Measurements from ENCODE around the gene IGHMBP2.
A peak's percentile ranks its signal among the peaks of the same experiment; 100 is the strongest.
"Not testable (repeated sequence)": the region's sequence is repeated elsewhere in the genome, so short reads cannot be mapped to it uniquely, and the experiment has no call there.

Gene IGHMBP2

DNA sequence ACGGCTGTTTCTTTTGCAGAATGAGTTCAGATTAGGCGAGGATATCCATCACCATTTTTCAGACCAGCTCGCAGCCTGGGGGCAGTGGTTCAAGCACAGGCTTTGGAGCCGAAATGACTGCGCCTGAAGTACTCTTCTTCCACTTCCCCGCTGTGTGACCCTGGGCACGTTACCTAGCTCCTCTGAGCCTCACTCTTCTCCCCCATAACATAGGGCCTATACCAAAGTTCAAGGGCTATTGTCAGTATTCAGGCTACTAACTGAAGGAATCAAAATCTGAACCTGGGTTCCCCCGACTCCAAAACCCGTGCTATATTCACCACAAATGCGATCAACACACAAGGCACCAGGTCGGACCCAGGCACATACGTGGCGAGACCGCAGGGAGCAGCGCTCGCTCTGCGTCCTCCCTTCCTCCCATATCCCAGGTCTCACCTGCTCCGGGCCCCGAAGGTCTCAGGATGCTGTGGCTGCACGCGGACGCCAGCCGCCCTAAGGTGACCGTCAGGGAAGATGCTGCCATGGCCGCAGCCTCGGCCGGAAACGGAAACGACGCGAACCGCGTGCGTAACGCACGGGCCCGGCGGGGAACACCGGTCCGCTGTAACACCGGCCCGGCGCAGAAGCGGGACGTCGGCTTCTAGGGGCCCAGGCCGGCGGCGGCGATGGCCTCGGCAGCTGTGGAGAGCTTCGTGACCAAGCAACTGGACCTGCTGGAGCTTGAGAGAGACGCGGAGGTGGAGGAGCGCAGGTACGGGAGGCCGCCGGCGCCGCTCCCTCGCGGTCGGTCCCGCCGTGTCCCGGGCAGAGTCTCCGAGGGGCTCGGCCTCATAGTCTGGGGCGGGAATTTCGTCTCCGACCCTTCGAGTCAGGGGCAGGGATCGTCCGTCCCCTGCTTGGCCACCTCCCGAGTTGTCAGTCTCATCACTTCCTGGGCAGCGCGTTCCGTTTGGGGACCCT is at the start of gene IGHMBP2, which contains the start of gene MRPL21:
Gene IGHMBP2, plus strand, starts transcription at position 604 of the 960 bp plus-strand sequence. Its CDS starts 62 bp downstream, at position 666.
Gene MRPL21, minus strand, starts transcription at position 545 of the 960 bp plus-strand sequence. Its CDS starts 22 bp downstream, at position 523.
- no peaks in the 10 kb centered on the region for H3K9me2 ChIP-seq (replicated peaks; ENCODE audit: insufficient read depth, low read length)
- H4K20me1 ChIP-seq (ENCODE audit: low read depth, low read length): no peaks in the 10 kb centered on the region
- no peaks in the 10 kb centered on the region for H3K9me3 ChIP-seq (ENCODE audit: insufficient read depth, low read length)
- peak within 1 kb of the TSS; percentile 80 for H2AFZ ChIP-seq (ENCODE audit: low read depth, low read length, severe bottlenecking)
- peak within 1 kb of the TSS; percentile 86 for H3K9ac ChIP-seq (ENCODE audit: low read length)
- H3K4me3 ChIP-seq (ENCODE audit: insufficient read depth, low read length, poor library complexity, severe bottlenecking): peak within 1 kb of the TSS; percentile 90
- peaks cover 55% of the 10 kb centered on the region for H3K79me2 ChIP-seq (ENCODE audit: insufficient read depth, low read length)
- H3K4me2 ChIP-seq (ENCODE audit: low read depth, low read length, poor library complexity, severe bottlenecking): peak within 1 kb of the TSS; percentile 64
- H3K27ac ChIP-seq (ENCODE audit: low read depth, low read length): 0 out of 2 replicates have a peak within 1 kb of the TSS, but pooled peaks have one; percentile 34
- no peaks in the 10 kb centered on the region for H3F3A ChIP-seq (ENCODE audit: insufficient read depth)
- H3K27me3 ChIP-seq (ENCODE audit: low read length): no peaks in the 10 kb centered on the region
- no peaks in the 10 kb centered on the region for H3K36me3 ChIP-seq (ENCODE audit: low read length)
- TF ChIP-seq, protein P1, sequence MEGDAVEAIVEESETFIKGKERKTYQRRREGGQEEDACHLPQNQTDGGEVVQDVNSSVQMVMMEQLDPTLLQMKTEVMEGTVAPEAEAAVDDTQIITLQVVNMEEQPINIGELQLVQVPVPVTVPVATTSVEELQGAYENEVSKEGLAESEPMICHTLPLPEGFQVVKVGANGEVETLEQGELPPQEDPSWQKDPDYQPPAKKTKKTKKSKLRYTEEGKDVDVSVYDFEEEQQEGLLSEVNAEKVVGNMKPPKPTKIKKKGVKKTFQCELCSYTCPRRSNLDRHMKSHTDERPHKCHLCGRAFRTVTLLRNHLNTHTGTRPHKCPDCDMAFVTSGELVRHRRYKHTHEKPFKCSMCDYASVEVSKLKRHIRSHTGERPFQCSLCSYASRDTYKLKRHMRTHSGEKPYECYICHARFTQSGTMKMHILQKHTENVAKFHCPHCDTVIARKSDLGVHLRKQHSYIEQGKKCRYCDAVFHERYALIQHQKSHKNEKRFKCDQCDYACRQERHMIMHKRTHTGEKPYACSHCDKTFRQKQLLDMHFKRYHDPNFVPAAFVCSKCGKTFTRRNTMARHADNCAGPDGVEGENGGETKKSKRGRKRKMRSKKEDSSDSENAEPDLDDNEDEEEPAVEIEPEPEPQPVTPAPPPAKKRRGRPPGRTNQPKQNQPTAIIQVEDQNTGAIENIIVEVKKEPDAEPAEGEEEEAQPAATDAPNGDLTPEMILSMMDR (IDR thresholded peaks at IDR 0.05; ENCODE audit: insufficient read depth, low read length, poor library complexity, severe bottlenecking): no peak
- no peak for TF ChIP-seq EZH2phosphoT487 (conservative IDR thresholded peaks at IDR 0.05; ENCODE audit: low read length)

DNA sequence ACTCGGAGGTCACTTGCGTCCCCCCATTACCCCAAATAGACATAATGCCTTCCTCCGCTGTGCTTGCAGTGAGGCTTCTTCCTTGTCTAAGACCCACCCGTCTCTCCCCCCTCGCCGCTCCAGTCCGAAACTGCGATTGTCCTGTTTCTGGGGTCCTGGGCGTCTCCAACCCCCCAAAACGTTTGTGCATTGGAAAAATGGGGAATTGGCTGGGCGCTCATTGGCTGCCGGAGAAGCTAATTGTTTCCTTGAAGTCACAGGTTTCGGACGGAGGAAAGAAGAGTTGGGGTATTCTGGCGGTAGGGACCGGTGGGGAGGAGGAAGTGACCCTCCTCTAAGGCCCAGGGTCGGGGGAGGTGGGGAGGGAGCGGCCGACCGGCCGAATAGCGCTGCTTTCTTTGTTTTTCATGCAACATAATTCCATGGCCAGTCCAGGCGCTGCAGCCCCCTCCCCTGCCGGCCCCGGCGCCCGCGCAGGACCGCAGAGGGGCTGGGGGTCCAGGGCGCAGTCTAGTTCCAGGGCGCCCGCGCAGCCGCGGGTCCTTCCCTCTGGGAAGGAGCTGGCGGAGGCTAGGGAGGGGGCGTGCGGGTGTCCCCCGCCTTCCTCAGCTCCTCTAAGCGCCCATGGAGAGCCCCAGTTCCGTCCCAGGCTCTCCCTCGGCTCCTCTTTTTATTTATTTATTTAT is 49.3 kb upstream of the IGHMBP2 start:
- Histone ChIP-seq H3K36me3 (ENCODE audit: low read length) (no peaks in the 10 kb centered on the region), H3K4me3 (ENCODE audit: insufficient read depth, low read length, poor library complexity, severe bottlenecking) (no peak overlapping the region), H3K9me2 (replicated peaks; ENCODE audit: insufficient read depth, low read length) (no peaks in the 10 kb centered on the region), H3K9me3 (ENCODE audit: insufficient read depth, low read length) (no peaks in the 10 kb centered on the region), H2AFZ (ENCODE audit: low read depth, low read length, severe bottlenecking) (no peak overlapping the region), H4K20me1 (ENCODE audit: low read depth, low read length) (no peaks in the 10 kb centered on the region), H3K9ac (ENCODE audit: low read length) (no peak overlapping the region), H3K27ac (ENCODE audit: low read depth, low read length) (no peak overlapping the region), H3K27me3 (ENCODE audit: low read length) (no peaks in the 10 kb centered on the region), H3K79me2 (ENCODE audit: insufficient read depth, low read length) (no peaks in the 10 kb centered on the region), H3F3A (ENCODE audit: insufficient read depth) (no peaks in the 10 kb centered on the region), H3K4me2 (ENCODE audit: low read depth, low read length, poor library complexity, severe bottlenecking) (no peak overlapping the region)
- TF ChIP-seq EZH2phosphoT487 (conservative IDR thresholded peaks at IDR 0.05; ENCODE audit: low read length): no peak
- TF ChIP-seq, protein P1 (IDR thresholded peaks at IDR 0.05; ENCODE audit: insufficient read depth, low read length, poor library complexity, severe bottlenecking): no peak

DNA sequence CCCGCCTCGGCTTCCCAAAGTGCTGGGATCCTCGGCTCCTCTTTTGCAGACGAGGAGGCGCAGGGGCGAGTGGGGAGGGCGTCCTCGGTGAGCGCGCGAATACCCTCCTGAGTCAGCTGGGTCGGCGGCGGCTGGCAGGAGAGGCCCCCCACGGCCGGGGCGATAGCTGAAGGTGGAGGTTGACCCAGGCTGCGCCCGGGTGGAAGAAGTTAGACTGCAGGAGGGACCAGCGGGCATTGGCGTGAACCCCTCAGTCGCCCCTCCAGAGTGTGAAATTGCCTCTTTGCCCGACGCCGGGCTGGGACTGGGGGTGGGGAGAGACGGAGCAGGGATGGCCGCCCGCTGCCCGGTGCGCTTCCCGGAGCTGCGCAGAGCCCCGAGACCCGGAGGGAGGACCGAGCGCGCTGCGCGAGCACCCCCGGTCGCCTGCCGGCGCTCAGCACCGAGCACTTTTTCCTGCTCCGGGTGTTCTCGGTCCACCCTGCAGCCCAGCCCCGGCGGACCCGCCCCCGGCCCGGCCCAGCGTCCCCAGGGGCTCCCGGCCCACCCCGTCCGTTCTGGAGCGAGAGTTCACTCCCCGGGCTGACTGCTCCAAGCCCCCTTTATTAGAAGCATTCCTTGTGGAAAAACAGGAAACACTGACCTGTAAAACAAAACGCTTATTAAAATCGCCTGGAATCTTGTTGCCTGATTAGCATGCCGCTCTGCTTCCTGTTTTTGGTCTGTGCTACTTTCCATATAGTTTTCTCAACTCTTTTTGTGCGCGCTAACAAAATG is 48.3 kb upstream of the IGHMBP2 start:
- no peak for TF ChIP-seq EZH2phosphoT487 (conservative IDR thresholded peaks at IDR 0.05; ENCODE audit: low read length)
- Histone ChIP-seq H3K36me3 (ENCODE audit: low read length) (no peaks in the 10 kb centered on the region), H3K4me3 (ENCODE audit: insufficient read depth, low read length, poor library complexity, severe bottlenecking) (no peak overlapping the region), H3K9me3 (ENCODE audit: insufficient read depth, low read length) (no peaks in the 10 kb centered on the region), H3K9ac (ENCODE audit: low read length) (no peak overlapping the region), H3K27ac (ENCODE audit: low read depth, low read length) (no peak overlapping the region), H3K9me2 (replicated peaks; ENCODE audit: insufficient read depth, low read length) (no peaks in the 10 kb centered on the region), H3K79me2 (ENCODE audit: insufficient read depth, low read length) (no peaks in the 10 kb centered on the region), H2AFZ (ENCODE audit: low read depth, low read length, severe bottlenecking) (no peak overlapping the region), H3K27me3 (ENCODE audit: low read length) (no peaks in the 10 kb centered on the region), H3K4me2 (ENCODE audit: low read depth, low read length, poor library complexity, severe bottlenecking) (no peak overlapping the region), H4K20me1 (ENCODE audit: low read depth, low read length) (no peaks in the 10 kb centered on the region), H3F3A (ENCODE audit: insufficient read depth) (no peaks in the 10 kb centered on the region)

DNA sequence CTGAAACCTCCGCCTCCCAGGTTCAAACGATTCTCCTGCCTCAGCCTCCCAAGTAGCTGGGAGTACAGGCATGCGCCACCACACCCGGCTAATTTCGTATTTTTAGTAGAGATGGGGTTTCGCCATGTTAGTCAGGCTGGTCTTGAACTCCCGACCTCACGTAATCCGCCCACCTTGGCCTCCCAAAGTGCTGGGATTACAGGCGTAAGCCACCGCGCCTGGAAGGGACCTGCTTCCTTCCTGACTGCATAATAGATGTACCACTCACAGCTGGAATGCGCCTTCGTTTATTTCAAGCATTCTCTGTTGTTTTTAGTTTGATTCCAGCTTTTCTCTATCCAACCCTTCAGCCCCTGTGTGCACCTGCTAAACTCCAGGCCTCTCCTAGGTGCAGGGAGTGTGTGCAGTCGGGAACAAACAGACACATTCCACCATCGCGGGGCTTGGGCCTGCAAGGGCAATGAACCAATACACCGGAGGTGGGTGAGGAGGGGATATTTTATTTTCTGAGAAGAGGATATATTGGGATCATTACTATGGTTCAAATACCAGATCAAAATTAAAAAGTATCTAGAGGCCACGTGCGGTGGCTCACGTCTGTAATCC is 47.2 kb upstream of the IGHMBP2 start:
- not testable (repeated sequence) for H4K20me1 ChIP-seq (ENCODE audit: low read depth, low read length); H3K27me3 ChIP-seq (ENCODE audit: low read length); H3K4me2 ChIP-seq (ENCODE audit: low read depth, low read length, poor library complexity, severe bottlenecking); H3K4me3 ChIP-seq (ENCODE audit: insufficient read depth, low read length, poor library complexity, severe bottlenecking); H3K27ac ChIP-seq (ENCODE audit: low read depth, low read length); H3K36me3 ChIP-seq (ENCODE audit: low read length); H3K9ac ChIP-seq (ENCODE audit: low read length); H2AFZ ChIP-seq (ENCODE audit: low read depth, low read length, severe bottlenecking); H3F3A ChIP-seq (ENCODE audit: insufficient read depth); H3K9me2 ChIP-seq (replicated peaks; ENCODE audit: insufficient read depth, low read length); H3K9me3 ChIP-seq (ENCODE audit: insufficient read depth, low read length); H3K79me2 ChIP-seq (ENCODE audit: insufficient read depth, low read length)

All from SU-DHL-6 (cell line).